Neutrophil (primary cell): ENCODE results near the gene GJC1.

ENCODE experiments used
- H3K27ac ChIP-seq: fragments of 200-600 bp; sonication (generic); 2 replicates; pipeline ENCODE4 v1.5.1; 2016; ENCODE audit warnings: mild to moderate bottlenecking, moderate library complexity
- H3K27me3 ChIP-seq: fragments of 200-600 bp; sonication (generic); 2 replicates; pipeline ENCODE4 v1.6.0; 2016; ENCODE audit warnings: mild to moderate bottlenecking
- H3K36me3 ChIP-seq: fragments of 200-600 bp; sonication (generic); 2 replicates; pipeline ENCODE4 v1.5.1; 2017
- H3K4me1 ChIP-seq, 2 experiments: fragments of 200-600 bp in 1 of 2; sonication (generic) in 1 of 2; 1 replicate in 1 of 2; 2 replicates in 1 of 2; pipeline versions ENCODE4 v1.5.1 to v1.6.1; 2013 to 2016; ENCODE audit warnings: low read depth in 1 of 2, low read length in 1 of 2, mild to moderate bottlenecking in 1 of 2, moderate library complexity in 1 of 2; ENCODE audit not compliant: control insufficient read depth in 1 of 2, insufficient read depth in 1 of 2
- H3K4me3 ChIP-seq, 2 experiments: fragments of 200-600 bp in 1 of 2; sonication (generic) in 1 of 2; 1 replicate in 1 of 2; 2 replicates in 1 of 2; pipeline ENCODE4 v1.5.1; 2013 to 2016; ENCODE audit warnings: low read depth in 1 of 2, low read length in 1 of 2, mild to moderate bottlenecking in 1 of 2, moderate library complexity in 1 of 2
- H3K9me3 ChIP-seq: fragments of 200-600 bp; sonication (generic); 2 replicates; pipeline ENCODE4 v1.5.1; 2016
- CTCF ChIP-seq: fragments of 200-600 bp; sonication (generic); IDR thresholded peaks from 2 replicates; pipeline ENCODE4 v1.5.1; 2016; ENCODE audit warnings: antibody characterized with exemption

Gene GJC1

GRCh38 chr17:44749076-44749979, 80.8 kb downstream of the GJC1 start:
- Histone ChIP-seq H3K4me1 (peaks cover 0 to 8% of the 10 kb centered on the region in 2 experiments), H3K9me3 (no peaks in the 10 kb centered on the region), H3K4me3 (no peak overlapping the region), H3K27me3 (no peaks in the 10 kb centered on the region), H3K36me3 (peaks cover 48% of the 10 kb centered on the region), H3K27ac (no peak overlapping the region)
- no peak for TF ChIP-seq CTCF
